Activated CD4-positive, alpha-beta T cell treated with anti-CD3 and anti-CD28 coated beads, Interleukin-2, amount 50 U/mL, for 1 hour (primary cell): ENCODE results near the gene AUTS2.

ENCODE experiments used
- DNase-seq: peaks from one replicate; pipeline ENCODE4 v3.0.0-alpha.2; 2020

Gene AUTS2

DNA sequence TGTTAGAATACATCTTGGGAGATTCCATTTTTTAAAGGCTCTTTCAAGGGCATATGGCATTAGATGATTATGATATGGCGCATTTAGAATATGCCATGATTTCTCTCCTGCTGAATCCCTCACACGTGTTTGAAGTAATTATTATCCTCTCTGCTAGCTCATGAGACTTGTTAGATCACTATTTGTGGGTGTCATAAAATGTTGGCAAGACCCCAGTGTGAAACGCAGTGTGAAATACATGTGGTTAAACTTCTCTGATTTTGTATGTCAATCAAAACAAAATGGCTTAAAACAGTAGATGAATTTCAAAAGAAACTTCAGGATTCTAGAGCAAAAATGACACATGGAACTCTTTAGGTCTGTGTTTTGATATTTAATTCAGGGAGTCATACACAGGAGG, 560.8 kb downstream of the AUTS2 start:
- no peak for DNase-seq

DNA sequence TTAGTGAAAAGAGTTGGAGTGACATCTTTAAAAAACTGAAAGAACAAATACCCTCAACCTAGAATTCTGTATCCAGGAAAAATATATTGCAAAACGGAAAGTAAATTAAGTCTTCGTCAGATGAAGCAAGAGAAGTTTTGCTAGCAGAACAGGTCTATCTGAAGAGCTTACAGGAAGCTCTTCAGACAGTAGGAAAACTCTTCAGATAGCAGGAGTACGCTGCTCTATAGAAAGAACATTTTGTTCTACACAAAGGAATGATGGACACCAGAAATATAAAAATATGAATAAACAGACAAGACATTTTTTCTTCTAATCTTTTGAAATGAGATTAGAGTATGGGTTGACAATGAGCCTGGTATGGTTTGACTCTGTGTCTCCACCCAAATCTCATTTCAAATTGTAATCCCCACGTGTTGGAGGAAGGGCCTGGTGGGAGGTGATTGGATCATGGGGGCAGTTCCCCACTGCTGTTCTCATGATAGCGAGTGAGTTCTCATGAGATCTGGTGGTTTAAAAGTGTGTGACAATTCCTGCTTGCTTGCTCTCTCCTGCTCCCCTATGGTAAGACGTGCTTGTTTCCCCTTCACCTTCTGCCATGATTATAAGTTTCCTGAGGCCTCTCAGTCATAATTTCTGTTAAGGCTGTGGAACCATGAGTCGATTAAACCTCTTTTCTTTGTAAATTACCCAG, 567.3 kb downstream of the AUTS2 start:
- no peak for DNase-seq

DNA sequence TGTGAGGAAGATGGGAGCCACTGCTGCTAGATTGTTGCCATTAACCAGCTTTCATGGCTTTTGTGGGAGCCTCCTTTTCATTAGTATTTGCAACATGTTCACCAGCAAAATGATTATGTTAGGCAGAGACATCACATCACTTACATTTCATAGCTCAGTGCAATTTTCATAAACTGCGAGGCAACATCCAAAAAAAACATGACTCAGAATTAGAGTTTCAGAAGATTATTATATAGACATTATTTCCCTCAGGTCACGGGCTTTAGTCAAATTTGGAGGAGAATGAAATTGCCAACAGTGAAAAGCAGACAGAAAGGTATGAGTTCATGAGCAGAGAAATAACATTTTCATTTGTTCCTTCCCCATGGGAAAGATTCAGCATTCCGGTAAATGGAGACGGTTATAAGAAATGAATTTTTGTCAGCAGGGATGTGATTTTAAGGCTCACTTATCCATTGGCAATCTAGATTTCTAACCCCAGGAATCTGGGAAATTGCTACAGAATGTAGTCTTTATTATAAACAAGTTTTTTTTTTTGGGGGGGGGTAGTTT, 573.2 kb downstream of the AUTS2 start:
- no peak for DNase-seq

DNA sequence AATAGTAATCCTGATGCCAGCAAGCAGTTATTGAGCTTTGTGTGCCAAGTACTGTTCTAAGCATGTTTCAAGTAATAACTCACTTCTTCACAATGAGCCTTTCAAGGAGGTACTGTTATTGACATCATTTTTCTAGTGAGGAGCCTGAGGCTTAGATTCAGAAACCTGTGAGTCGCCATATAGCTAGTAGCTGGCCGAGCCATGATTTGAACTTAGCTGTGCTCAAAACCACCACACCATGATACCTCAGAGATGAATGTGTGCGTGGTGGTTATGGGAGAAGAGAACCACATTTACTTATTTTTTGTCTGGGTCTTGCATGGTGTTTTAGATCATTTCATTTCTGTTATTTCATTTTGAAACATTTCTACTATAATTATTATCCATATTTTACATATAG, 578.9 kb downstream of the AUTS2 start:
- no peak for DNase-seq

DNA sequence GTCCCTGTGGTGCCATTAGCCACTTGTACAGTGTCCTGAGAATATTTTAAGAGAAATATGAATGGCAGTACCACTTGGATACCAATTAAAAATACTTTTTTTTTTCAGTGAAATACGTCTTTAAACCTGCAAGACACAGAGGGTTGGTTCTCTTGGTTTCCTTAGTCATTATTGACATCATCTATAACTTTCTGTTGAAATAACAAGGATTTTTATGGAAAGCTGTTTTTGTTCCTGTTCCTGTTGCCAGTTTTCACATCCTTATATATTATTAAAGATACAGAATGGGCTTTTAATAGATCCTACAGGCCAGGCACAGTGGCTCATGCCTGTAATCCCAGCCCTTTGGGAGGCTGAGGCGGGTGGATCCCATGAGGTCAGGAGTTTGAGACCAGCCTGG, 579.9 kb downstream of the AUTS2 start:
- no peak for DNase-seq

DNA sequence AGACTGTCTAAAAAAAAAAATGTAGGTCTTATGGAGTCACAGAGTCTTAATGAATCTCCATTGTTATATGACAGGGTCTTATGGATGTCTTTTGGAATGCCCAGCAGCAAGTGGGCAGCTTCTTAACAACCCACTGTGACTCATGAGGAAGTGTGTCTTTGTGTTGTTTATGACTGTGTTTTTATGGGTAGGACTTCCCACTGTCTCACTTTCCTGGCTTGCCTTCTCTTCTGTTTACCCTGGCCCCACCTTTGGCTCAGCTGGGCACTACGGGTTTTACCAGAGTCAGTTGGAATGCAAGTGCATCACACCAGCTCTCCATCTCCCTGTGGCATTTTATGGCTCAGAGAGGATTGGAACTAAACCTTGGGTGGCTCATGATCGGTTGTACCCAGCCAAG, 580.5 kb downstream of the AUTS2 start:
- DNase-seq = no peak

DNA sequence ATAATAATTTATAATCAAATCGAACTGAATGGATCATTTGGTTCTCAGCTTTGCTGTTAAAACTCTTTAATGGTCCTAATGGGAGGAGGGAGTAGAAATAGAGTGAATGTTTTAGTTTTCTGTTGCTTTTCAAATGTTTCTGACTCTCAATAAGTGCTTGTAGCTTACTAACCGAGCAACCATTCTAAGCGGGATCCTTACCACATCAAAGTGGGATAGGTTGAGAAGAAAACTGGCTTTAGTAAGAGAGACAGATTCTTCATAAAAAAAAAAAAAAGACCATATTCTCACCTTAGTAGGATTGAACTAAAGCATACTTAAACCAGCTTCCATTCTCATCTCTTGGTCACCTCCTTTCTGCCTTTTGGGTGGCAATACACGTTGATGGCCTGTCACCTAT, 584.2 kb downstream of the AUTS2 start:
- no peak for DNase-seq

DNA sequence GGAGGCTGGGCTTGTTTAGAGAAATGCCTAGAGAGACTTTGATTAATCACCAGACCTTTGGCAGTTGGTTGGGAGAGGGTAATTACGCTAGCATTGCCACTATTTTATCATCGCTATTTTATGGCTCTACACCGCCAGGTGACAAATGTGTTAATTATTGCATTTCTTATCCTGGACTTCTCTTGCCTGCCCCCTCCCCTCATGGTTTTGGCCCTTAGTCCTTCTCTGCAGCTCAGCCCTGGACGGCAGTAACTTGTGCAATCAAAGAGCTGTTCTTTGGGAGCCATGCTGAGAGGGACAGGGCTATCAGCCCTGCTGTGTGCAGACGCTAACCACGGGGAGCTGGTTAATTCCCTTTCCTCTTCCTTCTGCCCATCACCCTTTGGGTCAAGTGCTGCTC, 585.0 kb downstream of the AUTS2 start:
- DNase-seq = no peak

DNA sequence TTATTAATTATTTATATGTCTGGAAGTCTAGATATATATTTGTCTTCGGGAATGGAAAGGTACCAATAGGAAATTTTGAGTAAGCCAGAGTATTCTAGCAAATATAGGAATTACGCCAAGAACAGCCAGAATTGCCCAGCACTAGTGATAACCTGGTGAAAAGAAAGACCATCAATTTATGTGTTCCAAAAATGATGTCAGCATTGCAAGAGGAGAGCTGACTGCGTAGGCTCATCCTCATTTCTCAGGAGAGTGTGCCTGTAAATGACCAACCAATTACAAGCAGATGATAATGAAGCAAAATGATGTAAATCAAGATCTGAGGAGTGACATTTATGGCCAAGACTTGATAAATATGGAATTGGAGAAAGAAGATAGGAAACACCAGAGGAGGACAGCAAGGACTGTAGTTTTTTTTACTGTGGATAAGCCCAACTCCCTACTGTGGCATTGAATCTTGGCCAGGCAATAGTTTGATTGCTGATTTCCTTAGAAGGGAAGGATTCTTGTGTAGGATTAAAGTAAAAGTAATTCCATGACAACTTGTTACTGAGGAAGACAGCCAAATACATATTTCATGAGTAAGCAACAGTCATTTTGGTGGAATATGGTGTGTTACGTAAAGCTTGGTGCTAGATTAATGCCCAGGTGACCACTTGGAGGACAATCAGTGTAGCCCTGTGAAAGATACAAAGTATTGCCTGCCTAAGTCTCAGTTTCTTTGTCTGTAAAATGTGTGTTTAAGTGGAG, 590.8 kb downstream of the AUTS2 start:
- no peak for DNase-seq

DNA sequence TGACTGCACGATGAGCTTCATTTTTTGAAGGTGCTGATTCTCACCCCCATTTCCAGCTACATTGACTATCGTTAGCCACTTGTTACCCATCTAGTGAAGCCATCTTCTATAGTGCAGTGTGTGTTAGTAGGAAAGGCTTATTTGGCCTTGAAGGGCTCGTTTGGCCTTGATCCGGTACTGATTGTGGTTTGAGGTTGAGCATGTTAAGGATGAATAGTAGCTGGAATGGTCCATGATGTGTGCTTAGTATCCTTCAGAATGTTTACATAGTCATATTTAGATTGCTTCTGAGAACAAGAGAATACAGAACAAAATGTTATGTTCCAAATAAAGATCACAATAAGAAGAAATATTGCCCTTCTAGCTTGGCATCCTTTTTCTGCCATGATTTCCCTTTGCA, 591.5 kb downstream of the AUTS2 start:
- no peak for DNase-seq

DNA sequence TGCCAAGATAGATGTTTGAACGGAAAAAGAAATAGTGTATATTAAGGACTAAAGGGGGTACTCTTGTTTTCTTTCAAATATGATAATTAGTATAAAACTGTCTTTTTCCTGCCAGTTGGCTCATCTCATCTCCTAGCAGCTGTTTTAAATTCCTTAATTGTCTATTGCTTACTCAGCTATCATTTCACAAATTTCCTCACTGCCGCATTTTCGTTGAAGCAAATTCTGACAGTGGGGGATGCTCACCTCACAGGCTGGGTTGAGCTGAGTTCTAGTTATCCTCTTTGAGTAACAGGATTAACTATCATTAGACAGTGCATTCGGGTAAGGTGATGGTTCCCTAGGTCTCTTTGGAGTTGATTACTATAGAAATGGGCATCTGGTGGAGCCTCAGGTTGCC, 592.0 kb downstream of the AUTS2 start:
- DNase-seq = no peak

DNA sequence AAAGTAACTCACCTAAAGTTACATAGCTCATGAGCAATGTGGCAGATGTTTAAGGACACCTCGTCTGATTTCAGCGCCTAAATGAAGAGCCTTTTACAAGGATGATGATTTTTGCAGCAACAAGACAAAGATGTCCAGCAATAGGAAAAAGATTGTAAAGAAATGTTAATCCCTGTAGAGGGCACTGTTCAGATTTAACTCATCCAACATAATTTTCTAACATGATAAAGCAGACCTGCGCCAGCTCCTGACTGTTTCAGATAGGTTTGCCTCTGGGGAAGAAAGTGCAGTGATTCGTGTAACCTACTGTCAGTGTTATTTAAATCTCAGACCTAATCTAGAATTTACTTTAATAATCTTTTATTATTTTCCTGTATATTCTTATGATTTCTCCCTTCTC, 595.2 kb downstream of the AUTS2 start:
- DNase-seq = no peak

DNA sequence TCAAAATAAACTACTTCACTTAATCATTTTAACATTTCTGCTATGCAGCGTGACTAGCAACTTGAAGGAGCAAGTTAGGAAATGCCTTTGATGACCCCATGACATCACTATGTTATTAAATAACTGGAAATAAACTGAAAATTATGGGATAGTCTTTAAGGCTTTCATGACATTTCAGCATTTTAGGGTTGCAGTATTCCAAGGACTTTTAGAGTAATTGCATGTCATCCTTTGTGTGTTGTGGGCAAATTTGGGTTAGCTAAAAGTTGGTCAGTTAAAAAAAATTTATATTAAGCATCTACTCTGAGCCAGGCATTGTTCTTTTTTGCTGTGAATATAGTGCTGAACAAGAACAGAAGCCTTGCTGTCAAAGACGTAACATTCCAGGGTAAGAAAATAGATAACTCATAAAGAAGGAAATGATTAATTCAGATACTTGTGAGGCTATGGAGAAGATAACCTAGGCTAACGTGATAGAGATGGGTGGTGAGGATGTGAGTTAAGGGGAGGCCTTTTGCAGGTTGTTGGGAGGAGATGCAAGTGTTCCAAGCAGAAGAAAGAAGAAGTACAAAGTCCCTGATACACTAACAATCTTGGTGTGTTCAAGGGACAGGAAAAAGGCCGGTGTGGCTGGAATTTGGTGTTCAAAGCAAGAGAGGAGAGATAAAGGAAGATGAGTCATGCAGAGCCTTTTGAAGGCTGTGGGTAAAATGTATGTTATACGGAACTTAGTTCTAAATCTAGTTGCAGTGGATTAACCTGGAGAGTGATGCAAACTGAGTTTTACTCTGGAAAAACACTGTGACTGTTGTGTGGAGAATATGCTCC, 610.2 kb downstream of the AUTS2 start:
- no peak for DNase-seq

DNA sequence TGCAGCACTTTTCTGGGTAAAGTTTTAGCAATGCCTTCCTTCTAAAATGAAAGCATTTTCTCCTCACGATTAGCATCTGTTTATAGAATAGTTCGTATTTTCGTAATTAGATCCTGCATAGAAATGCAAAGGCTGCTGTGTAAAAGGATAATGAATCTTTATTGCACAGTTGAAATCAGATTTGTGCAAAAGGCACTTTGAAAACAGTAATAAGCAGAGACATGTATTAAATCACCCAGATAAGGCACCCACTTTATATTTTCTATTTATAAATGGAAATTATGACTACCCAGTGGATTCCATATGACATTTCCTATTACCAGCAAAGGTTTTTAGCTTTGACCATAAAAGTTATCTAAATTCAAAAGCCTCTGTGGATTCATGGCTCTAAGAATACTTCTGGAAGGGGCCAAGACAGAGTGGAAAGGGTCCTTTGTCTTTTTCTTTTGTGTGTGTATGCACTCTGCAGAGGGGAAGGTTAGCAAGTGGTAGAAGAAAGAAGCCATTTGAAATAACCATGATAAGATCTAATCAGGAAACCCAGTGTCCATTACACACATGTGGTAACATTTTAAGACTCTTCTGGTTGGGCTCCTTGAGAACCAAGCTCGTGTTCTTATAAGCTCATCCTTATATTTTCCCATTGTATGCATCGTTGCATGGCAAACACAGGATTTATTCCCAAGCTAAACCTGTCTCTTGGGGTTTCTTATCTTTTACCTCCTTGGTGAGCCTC, 612.1 kb downstream of the AUTS2 start:
- DNase-seq = no peak

DNA sequence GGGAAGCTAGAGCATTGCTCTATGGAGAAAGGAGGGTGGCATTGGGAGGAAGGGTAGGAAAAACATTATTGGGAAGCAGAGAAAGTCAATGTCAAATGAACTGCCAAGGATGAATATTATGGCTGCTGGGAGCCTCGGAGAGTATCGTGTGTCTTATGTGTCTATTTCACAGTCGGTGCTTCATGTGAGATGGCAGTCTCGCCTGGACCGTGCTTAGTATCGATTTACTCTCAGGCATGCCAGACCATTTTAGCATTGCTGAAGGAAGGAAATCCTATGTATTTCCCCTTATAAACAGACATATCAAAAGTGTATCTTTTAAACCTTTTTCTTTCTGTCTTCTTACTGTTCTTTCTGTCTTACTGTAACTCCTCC, 612.6 kb downstream of the AUTS2 start:
- no peak for DNase-seq

DNA sequence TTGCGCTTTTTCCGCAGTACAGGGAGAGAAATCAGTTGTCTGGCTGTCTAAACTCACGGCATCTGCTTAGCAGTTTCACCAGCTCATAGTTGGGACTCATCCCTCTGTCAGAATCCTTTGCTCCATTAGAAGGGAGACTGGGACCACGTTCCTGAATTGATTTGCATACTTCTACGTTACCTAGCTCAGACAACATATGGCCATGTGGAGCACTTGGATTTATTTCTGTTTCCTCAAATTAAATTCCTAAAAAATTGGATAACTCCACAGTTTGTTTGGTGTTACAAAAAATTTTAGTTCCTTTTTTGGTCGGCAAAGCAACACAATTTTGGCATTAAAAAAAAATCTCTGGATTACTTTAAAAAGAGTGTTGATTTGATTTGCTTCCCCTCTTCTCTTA, 614.0 kb downstream of the AUTS2 start:
- DNase-seq = no peak

DNA sequence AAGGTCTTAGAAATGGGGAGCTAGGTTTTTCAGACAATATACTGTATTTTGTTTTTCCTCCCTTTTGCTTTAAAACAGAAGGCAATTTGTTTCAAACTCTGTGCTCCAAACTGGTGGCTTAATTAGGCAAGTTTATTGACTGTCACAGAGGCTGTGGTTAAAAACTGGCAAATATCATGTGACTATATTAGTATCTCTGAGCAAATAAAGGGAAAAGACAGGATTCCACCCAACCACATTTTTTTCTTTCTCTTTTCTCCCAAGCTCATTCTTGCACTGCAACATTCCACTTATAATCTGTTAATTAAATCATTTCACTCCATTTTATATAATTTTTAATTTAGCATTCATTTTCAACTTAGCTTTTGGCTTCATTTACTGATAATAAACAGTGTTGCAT, 615.8 kb downstream of the AUTS2 start:
- no peak for DNase-seq

DNA sequence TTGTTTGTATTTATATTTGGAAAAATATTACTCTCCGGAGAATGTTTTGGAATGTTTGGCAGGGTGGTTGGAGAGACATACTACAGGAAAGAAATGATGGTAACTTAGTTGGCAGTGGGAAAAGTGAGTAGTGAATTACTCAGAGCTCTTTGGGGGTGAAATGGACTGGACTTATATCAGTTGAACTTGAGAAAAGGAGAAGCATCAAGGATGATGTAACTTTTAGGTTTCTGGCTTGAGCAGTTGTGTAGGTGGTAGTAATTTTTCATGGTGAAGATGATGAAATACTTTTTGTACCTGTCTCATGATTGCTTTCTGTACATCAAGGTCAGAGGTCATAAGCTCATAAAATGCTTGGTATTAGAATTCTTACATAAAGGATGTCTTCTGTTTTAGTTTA, 617.2 kb downstream of the AUTS2 start:
- DNase-seq = no peak

DNA sequence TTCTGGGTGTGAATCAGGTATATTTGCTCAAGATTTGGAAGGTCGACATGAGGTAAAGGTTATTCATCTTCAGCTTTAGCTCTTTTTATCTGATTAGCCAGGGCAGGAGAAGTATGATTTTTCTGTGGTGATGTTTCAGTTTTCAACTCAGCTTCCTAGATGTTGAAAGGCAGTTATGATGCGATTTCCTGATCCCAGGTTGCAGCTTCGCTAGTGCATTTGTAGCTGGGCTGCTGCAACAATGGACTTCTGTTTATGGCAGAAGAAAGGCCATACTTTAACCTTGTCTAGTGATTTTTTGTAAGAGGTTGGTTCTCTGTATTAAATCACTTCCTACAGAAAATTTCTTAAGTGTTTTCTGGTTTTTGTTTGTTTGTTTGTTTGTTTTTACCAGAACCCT, 619.3 kb downstream of the AUTS2 start:
- DNase-seq = no peak

DNA sequence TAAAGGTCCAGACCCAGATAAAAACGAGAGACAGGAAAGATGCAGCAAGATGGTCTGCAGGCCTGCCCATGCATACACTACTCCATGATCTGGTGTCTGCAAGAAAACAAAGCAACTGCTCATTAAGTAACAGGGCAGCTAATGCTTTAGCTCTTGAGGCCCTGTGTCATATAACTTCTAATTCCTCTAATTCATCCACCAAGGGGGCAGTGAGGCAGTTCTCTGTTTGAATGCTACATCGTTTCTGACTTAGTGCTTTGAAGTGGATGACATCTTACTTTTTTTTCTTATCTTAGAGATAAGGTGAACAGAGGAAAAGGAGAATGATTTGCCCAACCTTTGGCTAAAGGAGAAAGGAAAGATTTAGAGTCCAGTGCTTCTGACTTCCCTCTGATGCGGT, 619.7 kb downstream of the AUTS2 start:
- DNase-seq = no peak

DNA sequence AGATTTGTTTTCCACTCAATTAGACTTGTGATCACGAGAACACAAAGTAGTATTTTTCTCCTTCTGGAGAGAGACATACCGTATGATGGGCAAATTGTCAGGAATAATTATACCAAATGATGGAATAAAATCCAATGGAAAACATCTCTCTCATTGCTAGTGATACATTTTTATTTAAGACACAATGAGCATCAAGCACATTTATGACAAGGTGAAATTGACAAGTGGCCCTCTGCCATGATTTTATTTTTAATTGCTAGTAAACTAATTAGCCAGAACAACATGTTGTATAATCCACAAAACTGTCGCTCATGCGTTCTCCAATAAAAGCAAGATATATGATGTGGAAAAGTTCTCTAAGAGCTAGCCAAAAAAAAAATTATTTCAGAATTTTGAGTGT, 620.8 kb downstream of the AUTS2 start:
- no peak for DNase-seq

DNA sequence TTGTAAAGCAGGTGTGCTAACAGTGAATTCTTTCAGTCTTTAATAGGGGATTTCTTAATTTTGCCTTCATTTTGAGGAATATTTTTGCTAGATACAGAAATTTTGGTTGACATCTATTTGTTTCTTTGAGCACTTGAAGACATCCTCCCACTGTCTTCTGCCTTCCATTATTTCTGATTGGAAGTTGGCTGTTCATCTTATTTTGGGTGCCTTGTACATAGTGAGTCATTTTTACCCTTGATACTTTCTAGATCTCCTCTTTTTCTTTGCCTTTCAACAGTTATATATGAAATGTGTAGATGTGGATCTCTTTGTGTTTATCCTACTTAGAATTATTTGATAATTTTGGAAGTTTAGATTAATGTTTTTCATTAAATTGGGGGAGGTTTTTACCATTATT, 631.0 kb downstream of the AUTS2 start:
- no peak for DNase-seq

DNA sequence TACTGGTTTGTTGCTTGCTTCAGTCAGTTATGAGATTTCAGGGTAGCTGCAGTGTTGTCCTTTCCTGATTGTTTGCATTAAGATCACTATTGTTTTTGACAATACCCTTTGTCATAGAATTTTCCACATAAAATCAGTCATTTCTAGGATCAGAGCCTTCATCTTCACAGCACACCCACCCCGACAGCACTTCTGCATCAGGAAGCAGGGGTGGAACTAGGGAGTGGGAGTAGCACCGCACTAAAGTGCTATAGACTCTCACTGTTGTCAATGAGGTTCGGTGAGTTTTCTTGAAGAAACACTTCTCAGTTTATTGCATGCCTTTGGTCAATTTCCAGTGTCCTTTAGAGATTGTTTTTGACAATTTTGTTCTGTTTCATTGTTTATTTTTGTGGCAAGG, 632.5 kb downstream of the AUTS2 start:
- DNase-seq = no peak
